Nephron progenitor cell (in vitro differentiated cells): ENCODE data around the gene RNASEL.
A peak's percentile ranks its signal among the peaks of the same experiment; 100 is the strongest.

Source experiments
- DNase-seq: peaks from one replicate; pipeline ENCODE4 v3.0.0; 2021
- H3K27ac Mint-ChIP-seq: 2 replicates; pipeline ENCODE4 v1.8.0; 2021; ENCODE audit warnings: mild to moderate bottlenecking, moderate library complexity, mixed read lengths
- H3K27me3 Mint-ChIP-seq: 2 replicates; pipeline ENCODE4 v1.8.0; 2021; ENCODE audit warnings: mild to moderate bottlenecking, low read depth, mixed read lengths; ENCODE audit not compliant: poor library complexity
- H3K36me3 Mint-ChIP-seq: 2 replicates; pipeline ENCODE4 v1.8.0; 2021; ENCODE audit warnings: low read depth, mixed read lengths
- H3K4me1 Mint-ChIP-seq: 2 replicates; pipeline ENCODE4 v1.8.0; 2021; ENCODE audit warnings: mixed read lengths
- H3K4me3 Mint-ChIP-seq: 2 replicates; pipeline ENCODE4 v1.8.0; 2021; ENCODE audit warnings: mild to moderate bottlenecking, moderate library complexity, mixed read lengths
- H3K9me3 Mint-ChIP-seq: 2 replicates; pipeline ENCODE4 v1.8.0; 2021; ENCODE audit warnings: mild to moderate bottlenecking, moderate library complexity, mixed read lengths
- CTCF ChIP-seq: fragments of 200-600 bp; sonication (generic); IDR thresholded peaks from 2 replicates; pipeline ENCODE4 v1.5.0; 2021; ENCODE audit warnings: antibody characterized with exemption

Gene RNASEL

GRCh38 chr1:182588500-182589396 lies at the start of gene RNASEL:
TSS of gene RNASEL (minus strand) at chr1:182589256. CDS start at chr1:182586806, 2,450 bp downstream.
- TF ChIP-seq CTCF = no peak
- peak; percentile 59 for DNase-seq
- peak within 1 kb of the TSS; percentile 96 for H3K4me3 Mint-ChIP-seq
- H3K9me3 Mint-ChIP-seq = peaks cover 9% of the 10 kb centered on the region
- H3K27me3 Mint-ChIP-seq = peaks cover 7% of the 10 kb centered on the region
- peaks cover 18% of the 10 kb centered on the region for H3K36me3 Mint-ChIP-seq
- peak within 1 kb of the TSS; percentile 77 for H3K27ac Mint-ChIP-seq
- peaks cover 34% of the 10 kb centered on the region for H3K4me1 Mint-ChIP-seq

GRCh38 chr1:182637769-182638168 lies 48.7 kb upstream of the RNASEL start:
- DNase-seq = no peak
- peaks cover 3% of the 10 kb centered on the region for H3K27me3 Mint-ChIP-seq
- H3K9me3 Mint-ChIP-seq = no peaks in the 10 kb centered on the region
- TF ChIP-seq CTCF = no peak
- H3K27ac Mint-ChIP-seq = no peak overlapping the region
- peaks cover 49% of the 10 kb centered on the region for H3K4me1 Mint-ChIP-seq
- no peak overlapping the region for H3K4me3 Mint-ChIP-seq
- no peaks in the 10 kb centered on the region for H3K36me3 Mint-ChIP-seq

GRCh38 chr1:182635871-182636270 lies 46.8 kb upstream of the RNASEL start:
- Mint-ChIP-seq H3K4me1 (peaks cover 68% of the 10 kb centered on the region), H3K4me3 (no peak overlapping the region), H3K27ac (no peak overlapping the region), H3K36me3 (no peaks in the 10 kb centered on the region), H3K27me3 (peaks cover 3% of the 10 kb centered on the region), H3K9me3 (no peaks in the 10 kb centered on the region)
- no peak for DNase-seq
- no peak for TF ChIP-seq CTCF

- no peak for DNase-seq
- Mint-ChIP-seq H3K9me3 (no peaks in the 10 kb centered on the region), H3K27ac (peak overlapping the region; percentile 90), H3K27me3 (no peaks in the 10 kb centered on the region), H3K4me1 (peaks cover 81% of the 10 kb centered on the region), H3K4me3 (no peak overlapping the region), H3K36me3 (no peaks in the 10 kb centered on the region)
- TF ChIP-seq CTCF = no peak
These were observed 45.4 kb upstream of the RNASEL start for GRCh38 chr1:182634306-182635072.

- H3K4me3 Mint-ChIP-seq = no peak overlapping the region
- no peaks in the 10 kb centered on the region for H3K36me3 Mint-ChIP-seq
- no peak for TF ChIP-seq CTCF
- H3K9me3 Mint-ChIP-seq = no peaks in the 10 kb centered on the region
- no peaks in the 10 kb centered on the region for H3K27me3 Mint-ChIP-seq
- peaks cover 83% of the 10 kb centered on the region for H3K4me1 Mint-ChIP-seq
- peak; percentile 15 for DNase-seq
- H3K27ac Mint-ChIP-seq = peak overlapping the region; percentile 90
These were observed 44.7 kb upstream of the RNASEL start for GRCh38 chr1:182633657-182634281.
